ENCODE measurements around the gene EEF1E1. TPM values are rescaled to one million over a fixed set of nuclear protein-coding genes. Genes with fewer than 3 reads are reported as not detected.

Gene EEF1E1
- total and polyA plus RNA-seq, 9 of the 15 experiments (the other 6 are each of a cell fraction or from before 2014, with no cell fraction given) = 135 to 1,355 (median 327) TPM

- TF ChIP-seq TBP (optimal IDR thresholded peaks at IDR 0.05; ENCODE audit: low read depth, low read length) (peak; percentile 66), ZSCAN32 (CRISPR knock-in tag; IDR thresholded peaks at IDR 0.05) (0 out of 2 replicates have a peak, but pooled peaks have one; percentile 25), EWSR1 (IDR thresholded peaks at IDR 0.05; ENCODE audit: borderline replicate concordance, low read depth, partially characterized antibody) (no peak), NBN (IDR thresholded peaks at IDR 0.05; ENCODE audit: low read depth) (0 out of 2 replicates have a peak, but pooled peaks have one; percentile 31), SP1 (CRISPR knock-in tag; IDR thresholded peaks at IDR 0.05) (peak; percentile 84), CBX2 (IDR thresholded peaks at IDR 0.05; ENCODE audit: insufficient read depth, low read length, poor library complexity, severe bottlenecking) (no peak), CSDE1 (IDR thresholded peaks at IDR 0.05) (peak in 1 of 2 experiments; percentile 65; a peak in 1 of 4 replicates), HNRNPL (IDR thresholded peaks at IDR 0.05; ENCODE audit: low read depth, low read length) (0 out of 2 replicates have a peak, but pooled peaks have one; percentile 28), STAT5B (CRISPR knock-in tag; IDR thresholded peaks at IDR 0.05) (no peak), MECOM (CRISPR knock-in tag; IDR thresholded peaks at IDR 0.05) (no peak), RAD51 (IDR thresholded peaks at IDR 0.05; ENCODE audit: borderline replicate concordance, low read depth) (no peak), NCOA2 (IDR thresholded peaks at IDR 0.05; ENCODE audit: partially characterized antibody in 2 of 2) (no peak), ZNF79 (CRISPR knock-in tag; IDR thresholded peaks at IDR 0.05; ENCODE audit: low read depth) (no peak), SNIP1 (IDR thresholded peaks at IDR 0.05; ENCODE audit: low read depth) (no peak), HNRNPUL1 (IDR thresholded peaks at IDR 0.05; ENCODE audit: low read length) (no peak), SAP30 (IDR thresholded peaks at IDR 0.05; ENCODE audit: borderline replicate concordance, insufficient read depth, low read depth, low read length, poor library complexity, severe bottlenecking) (peak; percentile 84), TAL1 (IDR thresholded peaks at IDR 0.05) (no peak), JUN (IDR thresholded peaks at IDR 0.05; ENCODE audit: borderline replicate concordance, low read depth, low read length) (peak; percentile 42; the same call in 1 of the 2 replicates), JUN (CRISPR knock-in tag; IDR thresholded peaks at IDR 0.05; ENCODE audit: borderline replicate concordance) (no peak; the same call in 1 of the 2 replicates), KAT2B (IDR thresholded peaks at IDR 0.05; ENCODE audit: low read depth, low read length) (no peak), ZHX1 (conservative IDR thresholded peaks at IDR 0.05; ENCODE audit: low read length) (peak; percentile 77; the same call in 1 of the 2 replicates), E2F5 (CRISPR knock-in tag; IDR thresholded peaks at IDR 0.05) (0 out of 2 replicates have a peak, but pooled peaks have one; percentile 50), MEF2D (tag; conservative IDR thresholded peaks at IDR 0.05; ENCODE audit: low read depth) (no peak), ZNF75A (CRISPR knock-in tag; IDR thresholded peaks at IDR 0.05) (no peak)
Observed at GRCh38 chr6:8063761-8064637, 38.3 kb downstream of the EEF1E1 start, which contains the start of gene BLOC1S5 (continued).
